Gastrocnemius medialis (tissue), 4 donors: ENCODE results near the gene APC2.

Experiments used
- CTCF ChIP-seq, 5 experiments: fragments of 450-650 bp in 3 of 5; fragments of 200-600 bp in 2 of 5; sonication (generic) in 2 of 5; IDR thresholded peaks in 4 of 5; conservative IDR thresholded peaks in 1 of 5; 1 replicate in 4 of 5; 2 replicates in 1 of 5; pipeline ENCODE4 v1.5.1; 2016 to 2019; ENCODE audit warnings: antibody characterized with exemption in 5 of 5, mild to moderate bottlenecking in 3 of 5, moderate library complexity in 3 of 5
- POLR2A ChIP-seq, 2 donors: fragments of 450-650 bp; IDR thresholded peaks; one replicate each; pipeline ENCODE4 v1.6.1; 2017; ENCODE audit warnings: antibody characterized with exemption in 2 of 2, mild to moderate bottlenecking in 2 of 2, moderate library complexity in 2 of 2

- no peak for TF ChIP-seq CTCF (IDR thresholded peaks at IDR 0.05 in 4 of 5, conservative IDR thresholded peaks at IDR 0.05 in 1 of 5)
- no peak for TF ChIP-seq POLR2A (IDR thresholded peaks at IDR 0.05)
Measured at GRCh38 chr19:1433119-1434039, 16.5 kb upstream of the APC2 start.
